ENCODE data around the gene F10.
"Not testable (repeated sequence)": the region's sequence is repeated elsewhere in the genome, so short reads cannot be mapped to it uniquely, and the experiment has no call there.

Gene F10

DNA sequence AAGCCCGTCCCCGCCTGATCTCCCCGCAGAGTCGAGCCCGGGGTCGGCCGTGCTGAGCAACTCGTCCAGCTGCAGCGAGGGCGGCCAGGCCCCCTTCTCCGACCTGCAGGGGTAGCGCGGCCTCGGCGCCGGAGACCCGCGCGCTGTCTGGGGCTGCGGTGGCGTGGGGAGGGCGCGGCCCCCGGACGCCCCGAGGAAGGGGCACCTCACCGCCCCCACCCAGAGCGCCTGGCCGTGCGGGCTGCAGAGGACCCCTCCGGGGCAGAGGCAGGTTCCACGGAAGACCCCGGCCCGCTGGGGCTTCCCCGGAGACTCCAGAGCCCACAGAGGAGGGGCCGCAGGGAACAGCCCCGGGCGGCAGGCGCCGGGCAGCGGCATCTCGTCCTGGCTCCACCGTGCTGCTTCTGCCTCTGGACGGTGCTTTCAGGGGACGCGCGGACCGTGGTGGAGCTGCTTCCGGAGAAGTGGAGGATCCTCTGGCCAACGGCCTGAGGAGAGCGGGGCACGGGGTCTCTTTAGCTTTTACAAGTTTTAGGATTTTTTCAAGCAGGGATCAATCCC is 25.8 kb upstream of the F10 start:
- ChIA-PET POLR2A (no interaction called here), CTCF (no interaction called here)
- TF ChIP-seq, protein P1, sequence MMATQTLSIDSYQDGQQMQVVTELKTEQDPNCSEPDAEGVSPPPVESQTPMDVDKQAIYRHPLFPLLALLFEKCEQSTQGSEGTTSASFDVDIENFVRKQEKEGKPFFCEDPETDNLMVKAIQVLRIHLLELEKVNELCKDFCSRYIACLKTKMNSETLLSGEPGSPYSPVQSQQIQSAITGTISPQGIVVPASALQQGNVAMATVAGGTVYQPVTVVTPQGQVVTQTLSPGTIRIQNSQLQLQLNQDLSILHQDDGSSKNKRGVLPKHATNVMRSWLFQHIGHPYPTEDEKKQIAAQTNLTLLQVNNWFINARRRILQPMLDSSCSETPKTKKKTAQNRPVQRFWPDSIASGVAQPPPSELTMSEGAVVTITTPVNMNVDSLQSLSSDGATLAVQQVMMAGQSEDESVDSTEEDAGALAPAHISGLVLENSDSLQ (IDR thresholded peaks at IDR 0.05), result no peak
- TF ChIP-seq BHLHE40 (IDR thresholded peaks at IDR 0.05; ENCODE audit: borderline replicate concordance), result no peak
- TF ChIP-seq SP1 (IDR thresholded peaks at IDR 0.05), result no peak
- TF ChIP-seq CTBP1 (IDR thresholded peaks at IDR 0.05; ENCODE audit: borderline replicate concordance), result no peak
- no peak for TF ChIP-seq LEF1 (IDR thresholded peaks at IDR 0.05; ENCODE audit: borderline replicate concordance)
- no peak for TF ChIP-seq ELF4 (IDR thresholded peaks at IDR 0.05)
- no peak for TF ChIP-seq ZNF384 (IDR thresholded peaks at IDR 0.05)
- TF ChIP-seq FOXK2 (IDR thresholded peaks at IDR 0.05), result no peak
- no peak for TF ChIP-seq FOXA1 (IDR thresholded peaks at IDR 0.05)
- TF ChIP-seq NFRKB (IDR thresholded peaks at IDR 0.05), result no peak
- no peak for TF ChIP-seq ARNT (IDR thresholded peaks at IDR 0.05)
- no peak for TF ChIP-seq TARDBP (IDR thresholded peaks at IDR 0.05)
- TF ChIP-seq FOXM1 (IDR thresholded peaks at IDR 0.05; ENCODE audit: borderline replicate concordance), result no peak
- no peak for TF ChIP-seq HDGF (IDR thresholded peaks at IDR 0.05; ENCODE audit: borderline replicate concordance)
- no peak for TF ChIP-seq SUZ12 (IDR thresholded peaks at IDR 0.05)
- no peak for TF ChIP-seq L3MBTL2 (conservative IDR thresholded peaks at IDR 0.05)
- DNase-seq (ENCODE audit: extremely low spot score), result no peak

DNA sequence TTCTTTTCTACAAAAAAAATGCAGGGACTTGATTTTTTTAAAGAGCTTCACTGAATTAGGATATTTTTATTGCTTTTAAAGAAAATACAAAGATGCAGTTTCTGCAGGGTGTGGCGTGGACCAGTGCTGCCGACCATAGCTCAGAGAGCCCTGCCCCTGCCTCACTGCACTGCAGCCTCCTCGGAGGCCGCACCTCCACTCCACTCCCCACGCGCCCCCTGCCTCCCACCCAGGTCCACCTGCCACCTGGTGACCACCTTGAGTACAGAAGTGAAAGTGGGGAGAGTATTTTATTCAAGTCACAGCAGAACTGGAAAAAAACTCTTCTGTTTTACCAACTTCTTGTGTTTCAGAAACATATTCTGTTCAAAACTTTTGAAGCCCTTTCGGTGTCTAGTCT is 24.9 kb upstream of the F10 start:
- no peak for DNase-seq (ENCODE audit: extremely low spot score)
- no peak for TF ChIP-seq SUZ12 (IDR thresholded peaks at IDR 0.05)
- TF ChIP-seq TARDBP (IDR thresholded peaks at IDR 0.05), result no peak
- TF ChIP-seq FOXK2 (IDR thresholded peaks at IDR 0.05), result no peak
- no peak for TF ChIP-seq NFRKB (IDR thresholded peaks at IDR 0.05)
- TF ChIP-seq HDGF (IDR thresholded peaks at IDR 0.05; ENCODE audit: borderline replicate concordance), result no peak
- TF ChIP-seq FOXA1 (IDR thresholded peaks at IDR 0.05), result no peak
- no peak for TF ChIP-seq ARNT (IDR thresholded peaks at IDR 0.05)
- TF ChIP-seq LEF1 (IDR thresholded peaks at IDR 0.05; ENCODE audit: borderline replicate concordance), result no peak
- TF ChIP-seq FOXM1 (IDR thresholded peaks at IDR 0.05; ENCODE audit: borderline replicate concordance), result no peak
- TF ChIP-seq, protein P1 (IDR thresholded peaks at IDR 0.05), result no peak
- TF ChIP-seq ZNF384 (IDR thresholded peaks at IDR 0.05), result no peak
- TF ChIP-seq ELF4 (IDR thresholded peaks at IDR 0.05), result no peak
- no peak for TF ChIP-seq BHLHE40 (IDR thresholded peaks at IDR 0.05; ENCODE audit: borderline replicate concordance)
- TF ChIP-seq SP1 (IDR thresholded peaks at IDR 0.05), result no peak
- no peak for TF ChIP-seq L3MBTL2 (conservative IDR thresholded peaks at IDR 0.05)
- CTCF ChIA-PET, result interaction anchor here (1.0 kb wide), 1 partner anchor 155 kb away, joined by 5 read pairs; no protein-coding TSS in a partner anchor
- POLR2A ChIA-PET, result no interaction called here

DNA sequence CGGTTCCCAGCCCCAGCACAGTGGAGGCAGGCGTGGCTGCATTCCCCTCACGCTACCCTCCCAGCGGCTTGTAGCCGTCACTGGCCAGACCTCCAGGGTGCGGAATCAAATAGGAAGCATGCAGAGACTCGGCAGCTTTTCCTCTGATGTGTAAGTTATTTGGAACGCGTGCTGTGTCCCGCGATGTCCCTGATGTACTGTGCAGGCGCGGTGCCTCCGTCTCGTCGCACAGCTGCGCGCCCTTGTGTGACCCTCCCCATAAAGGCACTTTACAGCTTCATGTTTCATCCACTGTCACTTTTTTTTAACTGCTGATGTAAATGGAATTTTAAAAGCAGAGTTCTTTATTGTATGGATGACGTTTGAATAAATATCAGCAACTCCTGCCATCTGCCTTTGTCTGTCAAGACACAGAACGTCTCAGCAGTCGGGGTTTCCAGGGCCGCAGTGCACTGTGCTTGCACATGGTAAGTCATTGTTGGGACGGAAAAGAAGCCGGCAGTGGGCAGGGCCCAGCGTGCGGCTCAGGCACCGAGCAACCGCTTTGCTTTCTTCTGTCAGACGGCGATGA is 24.4 kb upstream of the F10 start:
- no peak for TF ChIP-seq BHLHE40 (IDR thresholded peaks at IDR 0.05; ENCODE audit: borderline replicate concordance)
- TF ChIP-seq NFRKB (IDR thresholded peaks at IDR 0.05), result no peak
- no peak for TF ChIP-seq ARNT (IDR thresholded peaks at IDR 0.05)
- TF ChIP-seq FOXA1 (IDR thresholded peaks at IDR 0.05), result no peak
- TF ChIP-seq HDGF (IDR thresholded peaks at IDR 0.05; ENCODE audit: borderline replicate concordance), result no peak
- TF ChIP-seq ZNF384 (IDR thresholded peaks at IDR 0.05), result no peak
- ChIA-PET POLR2A (no interaction called here), CTCF (interaction anchor here (1.0 kb wide), 1 partner anchor 155 kb away, joined by 5 read pairs; no protein-coding TSS in a partner anchor)
- no peak for DNase-seq (ENCODE audit: extremely low spot score)

DNA sequence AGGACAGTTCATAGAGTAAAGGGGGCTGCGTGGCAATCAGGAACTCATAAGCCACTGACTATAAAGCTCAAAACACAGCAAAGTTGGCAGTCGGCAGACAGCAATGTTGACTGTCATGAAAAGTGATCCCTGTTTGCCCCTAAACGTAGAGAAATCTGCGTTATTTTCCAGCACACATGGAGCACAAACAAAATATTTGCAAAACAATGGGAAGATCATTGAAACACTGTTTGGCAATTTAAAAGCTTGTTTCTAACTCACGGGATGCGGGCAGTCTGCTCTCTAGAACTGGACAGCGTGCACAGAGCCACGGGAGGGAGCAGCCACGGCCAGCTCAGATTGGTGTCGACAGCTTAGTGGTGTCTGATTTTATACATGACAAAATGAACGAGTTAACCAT is 23.5 kb upstream of the F10 start:
- POLR2A ChIA-PET, result no interaction called here
- DNase-seq (ENCODE audit: extremely low spot score), result no peak
- TF ChIP-seq HDGF (IDR thresholded peaks at IDR 0.05; ENCODE audit: borderline replicate concordance), result no peak
- TF ChIP-seq, protein P1 (IDR thresholded peaks at IDR 0.05), result no peak
- no peak for TF ChIP-seq ZNF384 (IDR thresholded peaks at IDR 0.05)
- TF ChIP-seq FOXK2 (IDR thresholded peaks at IDR 0.05), result no peak
- no peak for TF ChIP-seq SP1 (IDR thresholded peaks at IDR 0.05)
- no peak for TF ChIP-seq ELF4 (IDR thresholded peaks at IDR 0.05)
- no peak for TF ChIP-seq TARDBP (IDR thresholded peaks at IDR 0.05)
- TF ChIP-seq ARNT (IDR thresholded peaks at IDR 0.05), result no peak
- TF ChIP-seq BHLHE40 (IDR thresholded peaks at IDR 0.05; ENCODE audit: borderline replicate concordance), result no peak
- TF ChIP-seq FOXM1 (IDR thresholded peaks at IDR 0.05; ENCODE audit: borderline replicate concordance), result no peak
- no peak for TF ChIP-seq FOXA1 (IDR thresholded peaks at IDR 0.05)
- TF ChIP-seq NFRKB (IDR thresholded peaks at IDR 0.05), result no peak
- TF ChIP-seq CTBP1 (IDR thresholded peaks at IDR 0.05; ENCODE audit: borderline replicate concordance), result no peak
- TF ChIP-seq LEF1 (IDR thresholded peaks at IDR 0.05; ENCODE audit: borderline replicate concordance), result no peak
- CTCF ChIA-PET, result no interaction called here

DNA sequence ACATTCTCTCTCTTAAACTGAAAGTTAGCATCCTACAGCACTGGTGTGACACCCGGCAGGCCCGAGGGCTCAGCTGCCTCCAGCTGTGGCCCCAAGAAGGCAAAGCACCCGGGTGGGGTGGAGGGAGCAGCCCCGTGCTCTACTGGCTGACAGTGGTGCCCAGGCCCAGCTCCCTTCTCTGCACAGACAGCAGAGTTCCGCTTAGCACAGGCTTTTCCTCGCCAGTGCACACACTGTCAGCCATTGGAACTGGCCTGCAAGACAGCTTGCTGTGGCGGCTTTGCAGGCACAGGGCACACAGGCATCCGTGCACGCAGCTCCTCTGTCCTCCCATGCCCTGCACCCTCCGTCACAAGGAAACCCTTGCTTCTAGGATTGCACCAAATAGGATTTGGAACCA is 20.3 kb upstream of the F10 start:
- CTCF ChIA-PET; POLR2A ChIA-PET; DNase-seq (ENCODE audit: extremely low spot score): not testable (repeated sequence)

DNA sequence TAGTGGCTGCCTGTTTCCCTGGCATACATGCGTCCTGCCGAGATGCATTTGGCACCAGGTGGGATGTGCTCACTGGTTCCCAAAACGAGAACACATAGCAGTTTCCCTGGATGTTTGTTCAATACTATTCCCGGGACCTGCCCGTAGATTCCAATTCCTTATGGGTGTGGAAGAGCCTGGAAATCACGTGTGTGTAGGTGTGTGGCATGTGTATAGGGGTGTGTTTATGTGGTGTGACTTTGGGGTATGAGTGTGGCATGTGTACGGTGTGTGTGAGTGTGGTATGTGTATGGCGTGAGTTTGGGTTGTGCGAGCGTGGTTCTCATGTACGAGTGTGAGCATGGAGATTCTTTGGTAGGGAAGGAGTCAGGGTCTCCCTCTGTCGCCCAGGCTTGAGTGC is 19.9 kb upstream of the F10 start:
- TF ChIP-seq L3MBTL2 (conservative IDR thresholded peaks at IDR 0.05) (no peak), SP1 (IDR thresholded peaks at IDR 0.05) (no peak), TARDBP (IDR thresholded peaks at IDR 0.05) (no peak), ELF4 (IDR thresholded peaks at IDR 0.05) (no peak), FOXA1 (IDR thresholded peaks at IDR 0.05) (no peak), BHLHE40 (IDR thresholded peaks at IDR 0.05; ENCODE audit: borderline replicate concordance) (no peak), FOXM1 (IDR thresholded peaks at IDR 0.05; ENCODE audit: borderline replicate concordance) (no peak), SUZ12 (IDR thresholded peaks at IDR 0.05) (no peak), LEF1 (IDR thresholded peaks at IDR 0.05; ENCODE audit: borderline replicate concordance) (no peak), NFRKB (IDR thresholded peaks at IDR 0.05) (no peak), ZNF384 (IDR thresholded peaks at IDR 0.05) (no peak), ARNT (IDR thresholded peaks at IDR 0.05) (no peak), CTBP1 (IDR thresholded peaks at IDR 0.05; ENCODE audit: borderline replicate concordance) (no peak), FOXK2 (IDR thresholded peaks at IDR 0.05) (no peak), HDGF (IDR thresholded peaks at IDR 0.05; ENCODE audit: borderline replicate concordance) (no peak)
- TF ChIP-seq, protein P1 (IDR thresholded peaks at IDR 0.05), result no peak
- ChIA-PET CTCF (no interaction called here), POLR2A (no interaction called here)
- no peak for DNase-seq (ENCODE audit: extremely low spot score)

All from HEK293T (cell line).